GM19452 (cell line): Measurements from ENCODE around the gene SFPQ.
"Not testable (repeated sequence)": the region's sequence is repeated elsewhere in the genome, so short reads cannot be mapped to it uniquely, and the experiment has no call there.

ENCODE experiments used
- ATAC-seq: cut with Tn5 transposase; IDR thresholded peaks from one replicate; pipeline ENCODE4 v1.9.1; 2021; ENCODE audit not compliant: unreplicated experiment

Gene SFPQ, protein sequence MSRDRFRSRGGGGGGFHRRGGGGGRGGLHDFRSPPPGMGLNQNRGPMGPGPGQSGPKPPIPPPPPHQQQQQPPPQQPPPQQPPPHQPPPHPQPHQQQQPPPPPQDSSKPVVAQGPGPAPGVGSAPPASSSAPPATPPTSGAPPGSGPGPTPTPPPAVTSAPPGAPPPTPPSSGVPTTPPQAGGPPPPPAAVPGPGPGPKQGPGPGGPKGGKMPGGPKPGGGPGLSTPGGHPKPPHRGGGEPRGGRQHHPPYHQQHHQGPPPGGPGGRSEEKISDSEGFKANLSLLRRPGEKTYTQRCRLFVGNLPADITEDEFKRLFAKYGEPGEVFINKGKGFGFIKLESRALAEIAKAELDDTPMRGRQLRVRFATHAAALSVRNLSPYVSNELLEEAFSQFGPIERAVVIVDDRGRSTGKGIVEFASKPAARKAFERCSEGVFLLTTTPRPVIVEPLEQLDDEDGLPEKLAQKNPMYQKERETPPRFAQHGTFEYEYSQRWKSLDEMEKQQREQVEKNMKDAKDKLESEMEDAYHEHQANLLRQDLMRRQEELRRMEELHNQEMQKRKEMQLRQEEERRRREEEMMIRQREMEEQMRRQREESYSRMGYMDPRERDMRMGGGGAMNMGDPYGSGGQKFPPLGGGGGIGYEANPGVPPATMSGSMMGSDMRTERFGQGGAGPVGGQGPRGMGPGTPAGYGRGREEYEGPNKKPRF

GRCh38 chr1:35192853-35193664 is at the start of gene SFPQ:
Gene SFPQ (minus strand): TSS chr1:35193145. CDS start chr1:35193049, 96 bp downstream.
- ATAC-seq: peak; percentile 87

DNA sequence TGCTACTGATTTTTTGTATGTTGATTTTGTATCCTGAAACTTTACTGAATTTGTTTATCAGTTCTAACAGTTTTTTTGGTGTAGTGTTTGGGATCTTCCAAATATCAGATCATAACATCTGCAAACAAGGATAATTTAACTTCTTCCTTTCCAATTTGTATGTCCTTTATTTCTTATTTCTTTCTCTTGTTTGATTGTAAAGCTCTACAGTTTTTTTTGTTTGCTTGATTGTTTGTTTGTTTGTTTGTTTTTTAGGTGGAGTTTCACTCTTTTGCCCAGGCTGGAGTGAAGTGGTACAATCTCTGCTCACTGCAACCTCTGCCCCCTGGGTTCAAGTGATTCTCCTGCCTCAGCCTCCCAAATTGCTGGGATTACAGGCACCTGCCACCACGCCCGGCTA is 43.8 kb upstream of the SFPQ start:
- ATAC-seq: not testable (repeated sequence)

DNA sequence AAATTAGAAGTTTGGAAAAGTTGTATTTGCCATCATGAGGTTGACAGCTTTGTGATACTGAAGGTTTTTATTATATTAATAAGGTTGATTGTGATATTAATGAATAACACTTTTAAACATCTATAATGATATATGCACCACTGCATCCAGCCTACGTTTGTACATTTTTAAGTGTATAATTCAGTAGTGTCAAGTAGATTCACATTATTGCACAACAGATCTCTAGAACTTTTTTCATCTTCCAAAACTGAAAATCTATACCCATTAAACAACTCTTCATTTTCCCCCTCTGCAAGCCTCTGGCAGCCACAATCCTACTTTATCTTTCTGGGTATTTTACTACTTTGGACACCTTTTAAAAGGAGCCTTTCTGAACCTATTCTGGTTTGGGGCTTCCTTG is 38.3 kb upstream of the SFPQ start:
- ATAC-seq: no peak

DNA sequence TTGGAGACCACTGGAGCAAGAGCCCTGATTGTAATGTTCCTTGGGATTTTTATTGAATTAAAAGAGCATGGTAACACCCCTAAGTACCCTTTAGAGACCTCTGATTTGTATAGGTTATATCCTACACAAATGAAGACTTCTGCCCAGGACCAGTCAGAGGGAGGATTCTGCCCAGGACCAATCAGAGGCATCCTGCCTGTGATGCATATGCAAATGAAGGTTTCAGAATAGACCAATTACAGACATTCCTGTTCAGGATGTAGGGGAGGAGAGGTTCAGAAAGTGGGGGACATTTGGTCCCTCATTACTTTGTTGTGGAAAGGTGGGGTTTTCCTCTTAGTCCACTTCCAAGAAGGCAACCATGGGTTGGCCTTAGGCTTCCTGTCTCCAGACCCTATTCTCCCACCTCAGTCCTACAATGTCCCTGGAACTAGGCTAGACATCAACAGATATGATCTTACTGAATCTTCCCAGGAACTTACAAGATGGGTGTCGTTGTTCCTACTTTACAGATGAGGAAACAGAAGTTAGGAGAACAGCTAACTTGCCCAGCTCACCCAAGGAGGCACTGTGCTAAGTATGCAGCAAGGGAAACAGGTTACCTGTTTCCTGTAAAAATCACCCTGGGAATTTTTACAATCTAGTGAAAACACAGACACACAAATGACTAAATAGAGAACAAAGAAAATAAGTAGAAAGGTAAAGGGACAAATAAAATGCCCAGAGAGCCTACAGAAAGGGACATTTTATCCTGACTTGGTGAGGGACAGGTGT is 36.8 kb upstream of the SFPQ start:
- no peak for ATAC-seq

GRCh38 chr1:35226546-35226945 is 33.6 kb upstream of the SFPQ start:
- no peak for ATAC-seq

DNA sequence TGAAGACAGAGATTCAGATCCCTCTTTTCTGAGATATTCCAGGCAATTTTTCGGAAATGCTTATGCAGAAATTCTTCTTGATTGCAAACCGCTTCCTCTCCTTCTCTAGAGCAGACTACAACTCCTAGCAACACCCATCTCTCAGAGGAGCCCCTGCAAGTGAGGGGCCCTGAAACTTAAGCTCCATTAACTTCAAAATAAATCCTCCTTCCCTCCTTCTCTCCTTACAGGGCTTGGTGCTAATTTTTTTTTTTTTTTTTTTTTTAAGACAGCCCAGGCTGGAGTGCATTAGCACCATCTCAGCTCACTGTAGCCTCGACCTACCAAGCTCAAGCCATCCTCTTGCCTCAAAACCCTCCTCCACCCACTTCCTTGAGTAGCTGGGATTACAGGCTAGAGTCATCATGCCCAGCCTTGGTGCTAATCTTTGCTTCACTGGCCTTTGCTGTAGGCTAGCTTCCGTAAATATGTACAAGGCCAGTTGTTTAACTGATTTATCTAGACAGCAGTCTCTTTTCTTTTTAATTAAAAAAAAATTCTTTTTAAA is 30.2 kb upstream of the SFPQ start:
- ATAC-seq: no peak

GRCh38 chr1:35222322-35223083 is 29.6 kb upstream of the SFPQ start:
- ATAC-seq: no peak

GRCh38 chr1:35220976-35221375 is 28.0 kb upstream of the SFPQ start:
- no peak for ATAC-seq

- no peak for ATAC-seq
These were observed 22.4 kb upstream of the SFPQ start for GRCh38 chr1:35215346-35215745.

GRCh38 chr1:35211120-35211414 is 18.1 kb upstream of the SFPQ start:
- no peak for ATAC-seq

DNA sequence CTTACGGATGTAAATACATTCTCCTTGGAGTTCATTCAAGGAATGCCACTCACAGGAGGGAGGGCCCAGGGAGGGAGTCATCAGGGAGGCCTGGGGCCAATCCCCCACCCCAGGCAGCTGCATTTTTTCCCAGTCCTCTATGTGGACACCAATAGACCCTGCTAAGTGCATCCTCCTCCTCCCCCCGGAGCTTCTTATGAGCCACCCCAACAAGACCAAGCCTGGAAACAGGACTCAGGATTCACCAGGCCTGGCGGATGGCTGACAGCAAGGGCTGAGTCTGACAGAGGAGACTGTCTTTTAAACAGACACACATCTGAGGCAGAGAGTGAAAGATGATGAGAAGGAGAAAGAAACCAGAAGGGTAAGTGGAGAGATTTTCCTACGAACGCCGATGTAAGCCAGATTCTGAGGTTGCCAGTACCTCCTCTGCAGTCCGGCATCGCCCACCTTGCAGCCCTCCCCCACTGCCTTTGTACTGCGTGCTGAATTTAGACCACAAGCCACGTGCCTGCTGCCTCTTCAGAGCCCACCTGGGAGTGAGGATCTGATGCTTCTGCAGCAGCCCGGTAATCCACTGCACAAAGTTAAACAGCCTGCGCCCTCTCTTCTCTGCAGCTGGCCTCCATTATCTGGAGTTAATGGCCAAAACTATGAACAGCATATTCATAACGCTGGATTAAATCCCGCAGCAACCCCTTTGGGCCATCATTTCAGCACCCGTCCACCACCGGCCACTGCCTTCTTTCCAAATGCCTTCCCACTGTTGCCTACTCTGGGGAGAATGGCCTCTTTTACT is 17.6 kb upstream of the SFPQ start:
- ATAC-seq: no peak

DNA sequence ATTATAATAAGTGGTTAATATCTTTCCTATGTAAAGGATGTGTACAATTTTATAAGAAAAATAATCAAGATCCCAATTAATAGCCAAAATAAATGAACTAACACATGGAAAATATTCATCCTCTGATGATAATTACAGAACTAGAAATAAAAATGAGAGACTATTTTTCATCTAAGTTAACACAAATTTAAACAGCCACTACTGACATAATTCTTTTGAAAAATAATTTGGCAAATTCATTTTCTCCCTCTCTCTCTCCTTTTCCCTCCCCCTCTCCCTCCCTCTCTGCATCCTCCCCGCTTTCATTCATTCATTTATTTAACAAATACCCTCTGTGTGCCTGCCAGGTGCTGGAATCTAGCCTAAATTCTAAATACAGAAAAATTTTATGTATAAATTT is 10.3 kb upstream of the SFPQ start:
- ATAC-seq: no peak

DNA sequence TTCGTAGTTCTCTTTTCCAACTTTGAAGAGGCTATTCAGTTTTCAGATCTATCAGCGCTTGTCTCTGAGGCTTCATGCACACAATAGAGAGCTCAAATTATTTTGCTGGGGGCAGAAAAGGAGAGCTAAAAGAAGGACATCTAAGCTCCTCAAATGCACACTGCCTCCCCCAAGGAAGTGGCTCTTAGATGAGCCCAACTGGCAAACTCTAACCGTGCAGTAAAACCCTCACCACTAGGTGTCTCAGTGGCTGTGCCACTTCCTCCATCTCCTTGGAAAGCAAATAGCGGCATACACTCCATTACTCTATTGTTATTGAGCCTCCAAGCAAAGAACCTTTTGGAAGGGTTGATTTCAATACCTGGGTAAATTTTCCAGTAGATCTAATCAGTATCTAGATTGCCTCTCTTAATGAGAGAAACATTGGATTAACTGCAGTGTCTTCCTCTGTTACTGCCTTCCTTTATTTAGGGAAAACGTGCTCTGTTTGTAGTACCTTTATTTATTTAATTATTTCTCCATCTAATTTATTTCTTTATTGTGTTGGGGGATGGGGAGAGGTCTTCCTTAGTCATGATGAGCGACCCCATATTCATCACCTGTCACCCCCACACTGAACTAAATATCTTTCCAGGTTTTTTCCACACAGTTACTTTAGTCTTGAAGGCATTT is 9.2 kb upstream of the SFPQ start:
- peak; percentile 79 for ATAC-seq

- ATAC-seq: no peak
These were observed 8.7 kb upstream of the SFPQ start for GRCh38 chr1:35201631-35202030.

DNA sequence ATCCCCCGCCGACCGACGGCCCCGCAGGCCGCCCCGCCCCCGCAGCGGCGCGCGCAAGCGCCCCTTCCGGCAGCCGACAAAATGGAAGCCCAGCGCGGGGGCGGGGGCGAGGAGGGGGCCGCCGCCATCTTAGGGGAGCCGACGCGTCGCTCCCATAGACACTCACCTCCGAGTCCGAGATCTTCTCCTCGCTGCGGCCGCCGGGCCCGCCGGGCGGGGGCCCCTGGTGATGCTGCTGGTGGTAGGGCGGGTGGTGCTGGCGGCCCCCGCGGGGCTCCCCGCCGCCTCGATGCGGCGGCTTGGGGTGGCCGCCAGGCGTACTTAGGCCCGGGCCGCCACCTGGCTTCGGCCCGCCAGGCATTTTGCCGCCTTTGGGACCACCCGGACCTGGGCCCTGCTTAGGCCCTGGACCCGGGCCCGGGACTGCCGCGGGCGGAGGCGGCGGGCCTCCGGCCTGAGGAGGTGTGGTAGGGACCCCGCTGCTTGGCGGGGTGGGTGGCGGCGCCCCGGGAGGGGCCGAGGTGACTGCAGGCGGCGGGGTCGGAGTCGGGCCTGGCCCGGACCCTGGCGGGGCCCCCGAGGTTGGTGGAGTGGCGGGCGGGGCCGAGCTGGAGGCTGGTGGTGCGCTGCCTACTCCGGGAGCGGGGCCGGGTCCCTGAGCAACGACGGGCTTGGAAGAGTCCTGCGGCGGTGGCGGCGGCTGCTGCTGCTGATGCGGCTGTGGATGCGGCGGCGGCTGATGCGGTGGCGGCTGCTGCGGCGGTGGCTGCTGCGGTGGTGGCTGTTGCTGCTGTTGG is 691 bp downstream of the SFPQ start:
- ATAC-seq: peak; percentile 35

GRCh38 chr1:35191429-35192055 is 1.4 kb downstream of the SFPQ start:
- ATAC-seq: no peak

DNA sequence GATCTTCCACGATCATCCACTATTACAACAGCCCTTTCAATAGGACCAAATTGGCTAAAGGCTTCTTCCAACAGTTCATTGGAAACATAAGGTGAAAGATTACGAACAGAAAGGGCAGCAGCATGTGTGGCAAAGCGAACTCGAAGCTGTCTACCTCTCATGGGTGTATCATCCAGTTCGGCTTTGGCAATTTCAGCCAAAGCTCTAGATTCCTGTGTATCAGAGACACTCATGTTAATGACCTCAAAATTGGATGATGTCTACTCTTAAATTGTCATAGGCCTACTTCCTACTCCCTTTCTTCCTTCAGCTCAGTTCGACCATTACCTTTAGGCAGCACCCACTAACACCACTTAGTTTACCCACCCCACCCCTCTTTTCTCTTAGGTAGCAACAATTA is 2.2 kb downstream of the SFPQ start:
- no peak for ATAC-seq
